HEK293 (cell line): ENCODE results near the gene KICS2.

Source experiments
- CTCF ChIP-seq: fragments of 450-650 bp; formaldehyde crosslinking; IDR thresholded peaks from 2 replicates; pipeline ENCODE4 v1.5.1; 2016; ENCODE audit warnings: missing biosample characterization, missing genetic modification characterization
- REST ChIP-seq: fragments of 450-650 bp; formaldehyde crosslinking; IDR thresholded peaks from 2 replicates; pipeline ENCODE4 v1.5.1; 2016; ENCODE audit warnings: missing biosample characterization, missing genetic modification characterization
- SETDB1 ChIP-seq: IDR thresholded peaks from one replicate; pipeline ENCODE4 v1.6.1; 2017; ENCODE audit warnings: mild to moderate bottlenecking, low read length, moderate library complexity, mixed read lengths; ENCODE audit not compliant: insufficient read length
- ZNF138 ChIP-seq: fragments of 450-650 bp; formaldehyde crosslinking; IDR thresholded peaks from 2 replicates; pipeline ENCODE4 v1.5.1; 2016; ENCODE audit warnings: missing biosample characterization, missing genetic modification characterization, borderline replicate concordance
- ZNF148 ChIP-seq: fragments of 450-650 bp; formaldehyde crosslinking; IDR thresholded peaks from 2 replicates; pipeline ENCODE4 v1.5.0; 2017; ENCODE audit warnings: missing biosample characterization, missing genetic modification characterization, borderline replicate concordance
- ZNF274 ChIP-seq, 2 experiments: fragments of 200-500 bp in 1 of 2; fragments of 450-650 bp in 1 of 2; sonication (Bioruptor generic) in 1 of 2; formaldehyde crosslinking in 1 of 2; IDR thresholded peaks; 2 replicates each; pipeline versions ENCODE4 v1.5.1 to v1.6.1; 2014 to 2016; ENCODE audit warnings: borderline replicate concordance in 1 of 2, inconsistent platforms in 1 of 2, low read length in 1 of 2, missing biosample characterization in 1 of 2, missing genetic modification characterization in 1 of 2
- ZNF645 ChIP-seq: fragments of 450-650 bp; formaldehyde crosslinking; IDR thresholded peaks from 2 replicates; pipeline ENCODE4; 2016; ENCODE audit warnings: missing biosample characterization, missing genetic modification characterization
- ZSCAN16 ChIP-seq: fragments of 450-650 bp; formaldehyde crosslinking; IDR thresholded peaks from 2 replicates; pipeline ENCODE4 v1.5.1; 2016; ENCODE audit warnings: missing biosample characterization, missing genetic modification characterization

GRCh38 chr12:64237382-64237781 lies 15.3 kb upstream of the KICS2 start:
- TF ChIP-seq CTCF (tag by site-specific recombination) (no peak), ZNF138 (tag by site-specific recombination) (no peak), ZNF274 (IDR thresholded peaks at IDR 0.05; ENCODE audit: low read length) (no peak), ZNF274 (tag by site-specific recombination; IDR thresholded peaks at IDR 0.05; ENCODE audit: borderline replicate concordance) (no peak), ZNF148 (tag by site-specific recombination) (no peak), ZSCAN16 (tag by site-specific recombination) (no peak), SETDB1 (no peak), ZNF645 (tag by site-specific recombination) (no peak), REST (tag by site-specific recombination) (no peak)
